GM12872 (cell line): ENCODE data around the gene SPTLC2.

Experiments
- TF ChIP-seq, protein P1 (sequence below): IDR thresholded peaks from 3 replicates; pipeline ENCODE4 v1.5.1; 2011; ENCODE audit warnings: low read depth, mild to moderate bottlenecking, low read length, moderate library complexity; ENCODE audit not compliant: insufficient read depth

Gene SPTLC2

DNA sequence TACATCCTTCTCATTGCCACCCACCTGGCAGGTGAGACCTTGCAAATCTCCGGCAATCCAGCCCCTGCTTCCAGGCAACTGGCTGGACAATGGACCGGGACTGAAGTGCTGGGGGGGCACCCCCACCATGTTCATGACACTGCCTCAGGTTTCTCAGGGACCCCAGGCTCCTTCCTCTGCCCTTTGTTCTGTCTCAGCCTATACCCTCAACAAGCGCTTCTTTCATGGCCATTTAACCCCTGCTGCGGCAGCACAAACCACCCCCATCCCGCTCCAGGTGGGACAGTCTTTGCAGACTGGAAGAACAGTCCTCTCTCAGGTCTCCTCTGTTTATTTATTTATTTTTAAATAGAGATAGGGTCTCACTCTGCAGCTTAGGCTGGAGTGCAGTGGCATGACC lies 125.4 kb downstream of the SPTLC2 start:
- TF ChIP-seq, protein P1, sequence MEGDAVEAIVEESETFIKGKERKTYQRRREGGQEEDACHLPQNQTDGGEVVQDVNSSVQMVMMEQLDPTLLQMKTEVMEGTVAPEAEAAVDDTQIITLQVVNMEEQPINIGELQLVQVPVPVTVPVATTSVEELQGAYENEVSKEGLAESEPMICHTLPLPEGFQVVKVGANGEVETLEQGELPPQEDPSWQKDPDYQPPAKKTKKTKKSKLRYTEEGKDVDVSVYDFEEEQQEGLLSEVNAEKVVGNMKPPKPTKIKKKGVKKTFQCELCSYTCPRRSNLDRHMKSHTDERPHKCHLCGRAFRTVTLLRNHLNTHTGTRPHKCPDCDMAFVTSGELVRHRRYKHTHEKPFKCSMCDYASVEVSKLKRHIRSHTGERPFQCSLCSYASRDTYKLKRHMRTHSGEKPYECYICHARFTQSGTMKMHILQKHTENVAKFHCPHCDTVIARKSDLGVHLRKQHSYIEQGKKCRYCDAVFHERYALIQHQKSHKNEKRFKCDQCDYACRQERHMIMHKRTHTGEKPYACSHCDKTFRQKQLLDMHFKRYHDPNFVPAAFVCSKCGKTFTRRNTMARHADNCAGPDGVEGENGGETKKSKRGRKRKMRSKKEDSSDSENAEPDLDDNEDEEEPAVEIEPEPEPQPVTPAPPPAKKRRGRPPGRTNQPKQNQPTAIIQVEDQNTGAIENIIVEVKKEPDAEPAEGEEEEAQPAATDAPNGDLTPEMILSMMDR: no peak

DNA sequence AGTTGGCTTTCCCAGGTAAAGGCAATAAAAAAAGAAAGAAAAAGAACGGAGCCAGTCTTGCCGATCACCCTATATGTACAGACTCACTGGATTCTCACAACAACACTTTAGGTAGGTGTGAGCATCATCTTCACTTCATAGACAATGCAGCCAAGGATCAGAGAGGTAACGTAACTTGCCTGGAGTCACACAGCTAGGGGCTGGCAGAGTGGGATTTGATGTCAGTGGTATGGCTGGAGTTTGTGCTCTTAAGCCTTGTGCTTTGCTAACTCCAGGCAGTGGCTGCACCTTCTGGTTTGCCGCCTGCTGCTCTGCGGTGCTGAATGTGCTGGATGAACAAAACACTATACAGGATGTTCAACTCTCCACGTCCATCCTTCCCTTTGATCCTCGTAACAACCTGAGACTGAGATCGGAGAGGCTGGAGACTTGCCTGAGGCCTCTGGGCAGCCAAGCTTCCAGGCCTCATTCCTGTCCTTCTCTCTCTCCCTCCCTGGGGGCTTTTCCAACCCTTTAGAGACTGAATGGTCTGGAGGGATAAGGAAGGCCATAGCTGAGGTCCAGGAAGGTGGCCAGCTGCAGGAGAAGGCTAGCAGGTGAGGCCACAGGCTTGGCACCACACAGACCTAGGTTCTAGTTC lies 126.0 kb downstream of the SPTLC2 start:
- TF ChIP-seq, protein P1: no peak

DNA sequence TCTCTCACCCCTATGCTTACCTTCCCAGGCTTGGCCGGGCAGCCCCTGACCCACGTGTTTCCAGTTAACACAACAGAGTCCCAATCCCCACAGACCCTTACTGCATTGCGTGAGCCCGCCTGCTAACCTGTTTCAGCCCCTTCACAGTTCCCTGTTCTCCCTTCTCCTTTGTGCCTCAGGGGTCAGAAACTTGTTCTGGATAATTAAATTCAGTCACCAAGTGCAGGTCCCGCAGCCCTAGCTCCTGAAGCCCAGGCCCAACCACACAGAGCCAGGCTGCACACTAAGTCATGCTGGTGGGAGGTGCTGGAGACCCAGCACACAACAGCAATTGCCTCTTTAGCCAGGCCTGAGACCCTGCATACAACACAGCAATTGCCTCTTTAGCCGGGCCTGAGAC lies 127.4 kb downstream of the SPTLC2 start:
- TF ChIP-seq, protein P1: no peak

DNA sequence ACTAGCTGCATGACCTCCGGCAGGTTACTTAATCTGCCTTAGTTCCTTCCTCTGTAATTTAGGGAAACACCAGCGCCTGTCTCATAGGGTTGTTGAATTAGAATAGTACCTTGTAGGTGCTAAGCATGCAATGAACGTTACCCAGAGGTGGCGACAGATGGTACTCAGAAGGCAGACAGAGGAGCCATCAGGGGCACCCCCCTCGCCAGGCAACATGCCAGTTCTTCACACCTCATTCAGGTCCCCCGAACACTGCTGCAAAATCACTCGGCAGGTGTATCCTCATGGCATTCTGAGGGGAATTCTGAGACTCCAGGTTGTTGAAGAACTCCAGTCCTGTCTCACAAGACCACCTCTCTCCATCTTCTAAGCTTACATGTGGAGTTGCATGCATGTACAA lies 127.9 kb downstream of the SPTLC2 start:
- TF ChIP-seq, protein P1: no peak

DNA sequence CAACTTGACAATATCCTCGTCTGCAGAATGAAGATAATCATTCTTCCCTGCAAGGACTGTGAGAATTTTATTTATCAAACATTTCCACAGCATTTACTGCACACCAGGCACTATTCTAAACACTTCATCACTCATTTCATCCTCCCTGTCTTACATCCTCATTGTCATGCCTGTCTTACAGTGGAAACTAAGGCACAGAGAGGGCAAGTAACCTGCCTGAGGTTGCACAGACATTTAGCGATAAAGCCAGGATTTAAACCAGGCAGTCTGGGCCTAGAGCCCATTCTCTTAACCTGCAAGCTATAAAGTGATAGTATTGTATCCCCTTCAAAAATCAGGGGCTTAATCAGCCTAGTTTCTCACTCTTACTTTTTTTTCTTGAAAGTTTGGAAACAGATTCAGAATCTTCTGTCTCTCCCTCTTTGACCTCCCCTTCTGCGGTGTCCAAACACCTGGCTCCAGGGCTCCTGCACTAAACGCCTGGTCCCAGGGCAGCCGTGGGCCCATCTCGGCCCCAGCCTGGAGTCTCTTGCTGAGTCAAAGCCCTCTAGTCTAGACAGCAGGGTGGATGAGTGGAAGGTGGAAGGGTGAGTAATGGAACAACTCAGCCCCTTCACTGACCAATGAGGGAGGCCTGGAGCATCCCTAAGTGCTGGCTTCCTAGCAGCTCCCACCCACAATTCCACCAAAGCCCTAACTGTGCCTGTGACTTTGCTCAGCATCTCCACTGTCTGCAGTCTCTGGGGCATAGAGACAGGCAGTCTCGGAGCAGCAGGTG lies 130.3 kb downstream of the SPTLC2 start:
- TF ChIP-seq, protein P1: no peak

DNA sequence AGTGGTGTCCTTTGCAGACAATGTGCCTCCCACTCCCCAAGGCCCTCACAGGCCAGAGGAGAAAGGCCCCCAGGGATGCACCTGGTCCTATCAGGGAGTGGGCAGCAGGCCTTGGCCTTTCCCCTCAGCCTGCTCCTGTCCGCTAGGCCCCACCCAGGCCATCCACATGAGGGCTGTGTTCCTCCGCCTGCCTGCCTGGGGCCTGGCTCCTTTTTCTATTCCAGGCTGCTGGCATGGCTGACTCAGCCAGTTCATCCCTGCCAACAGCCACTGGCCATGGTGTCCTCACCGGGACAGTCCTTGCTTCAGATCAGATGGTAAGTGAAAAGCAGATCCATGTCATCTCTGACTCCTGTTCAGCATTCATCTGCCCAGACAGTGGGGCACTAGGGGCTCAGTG lies 131.2 kb downstream of the SPTLC2 start:
- TF ChIP-seq, protein P1: no peak

DNA sequence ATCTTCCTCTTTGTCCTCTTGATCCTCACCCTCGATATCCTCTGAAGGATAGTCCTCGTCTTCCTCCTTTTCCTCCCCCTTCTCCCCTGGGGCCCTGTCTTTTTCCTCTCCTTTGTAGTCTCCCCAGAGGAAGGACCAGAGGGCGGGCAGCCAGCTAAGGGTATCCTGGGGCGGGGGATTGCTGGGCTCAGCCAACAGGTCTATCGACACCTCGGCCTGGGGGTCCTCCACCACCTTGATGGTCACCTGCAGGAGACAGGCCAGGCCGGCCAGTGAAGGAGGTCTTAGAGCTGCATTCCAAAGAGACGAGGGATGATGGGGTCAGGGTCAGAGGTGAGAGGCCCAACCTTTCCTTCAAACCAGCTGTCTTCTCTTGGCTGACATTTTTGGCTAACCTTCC lies 134.0 kb downstream of the SPTLC2 start:
- TF ChIP-seq, protein P1: no peak
